HCT116 (cell line): ENCODE measurements around the gene GZF1. TPM values are rescaled to one million over a fixed set of nuclear protein-coding genes. Genes with fewer than 3 reads are reported as not detected.

ENCODE experiments used
- ATAC-seq: fragments of 200-7000 bp; cut with Tn5 transposase; 2 replicates; pipeline ENCODE4 v1.9.1; 2020; ENCODE audit warnings: mild to moderate bottlenecking, moderate library complexity
- BruUV-seq: library from RNA; stranded (reverse); fragments of 400-500 nt; replicated peaks from 2 replicates; lab custom pipeline; 2021; lab: Mats Ljungman, UMichigan
- CTCF ChIA-PET: fragments of 300-600 bp; sonication (Branson Sonifier 250); formaldehyde crosslinking; loops from one replicate; lab custom pipeline; 2021; ENCODE audit warnings: antibody characterized with exemption; lab: Charles Lee
- POLR2A ChIA-PET: fragments of 300-600, 350-600 bp; sonication (Branson Sonifier 250); formaldehyde crosslinking; loops from one replicate; lab custom pipeline; 2021; ENCODE audit warnings: antibody characterized with exemption; lab: Charles Lee
- RAD21 ChIA-PET, 2 experiments: fragments of 300-600 bp; sonication (Branson Sonifier 250); formaldehyde crosslinking; loops; one replicate each; lab custom pipeline; 2023; ENCODE audit warnings: low total read pairs in 2 of 2; ENCODE audit not compliant: uncharacterized antibody in 2 of 2, unreplicated experiment in 2 of 2, low non-redundant PET in 1 of 2; lab: Charles Lee
- DNase-seq: peaks from one replicate; pipeline ENCODE4 v3.0.0-alpha.2; 2010; ENCODE audit warnings: low read depth, low spot score
- H2AFZ ChIP-seq: fragments of 200-600 bp; shearing (Covaris generic), sonication (generic); 2 replicates; pipeline ENCODE4 v1.6.1; 2017; ENCODE audit warnings: low read depth, mixed run types, mixed read lengths, antibody characterized with exemption, low read length; ENCODE audit not compliant: poor library complexity, severe bottlenecking
- H3K27ac ChIP-seq: 2 replicates; pipeline ENCODE4 v1.5.1; 2012; ENCODE audit warnings: low read depth, low read length
- H3K27me3 ChIP-seq: fragments of 200-600 bp; sonication (generic); 2 replicates; pipeline ENCODE4 v1.6.1; 2016; ENCODE audit warnings: mixed run types, low read length, mixed read lengths; ENCODE audit not compliant: insufficient read depth
- H3K36me3 ChIP-seq, 2 experiments: fragments of 200-500 bp in 1 of 2; fragments of 200-600 bp in 1 of 2; sonication (Bioruptor generic) in 1 of 2; sonication (generic) in 1 of 2; 2 replicates each; pipeline versions ENCODE4 v1.5.1 to v1.6.1; 2014 to 2016; ENCODE audit warnings: low read length in 2 of 2, inconsistent platforms in 1 of 2, mixed read lengths in 1 of 2, mixed run types in 1 of 2; ENCODE audit not compliant: insufficient read depth in 2 of 2, control insufficient read depth in 1 of 2
- H3K4me1 ChIP-seq, 2 experiments: fragments of 200-600 bp in 1 of 2; sonication (generic) in 1 of 2; 2 replicates each; pipeline versions ENCODE4 v1.5.1 to v1.6.1; 2012 to 2017; ENCODE audit warnings: low read length in 2 of 2, inconsistent platforms in 1 of 2, mild to moderate bottlenecking in 1 of 2, mixed read lengths in 1 of 2, mixed run types in 1 of 2, moderate library complexity in 1 of 2; ENCODE audit not compliant: insufficient read depth in 2 of 2, control insufficient read depth in 1 of 2
- H3K4me2 ChIP-seq: fragments of 200-600 bp; sonication (generic); 2 replicates; pipeline ENCODE4 v1.6.1; 2017; ENCODE audit warnings: mixed run types, low read length, mixed read lengths
- H3K4me3 ChIP-seq, 2 experiments: fragments of 200-600 bp in 1 of 2; sonication (generic) in 1 of 2; replicated peaks in 1 of 2; 2 replicates each; pipeline ENCODE4 v1.5.1; 2011 to 2016; ENCODE audit warnings: low read length in 2 of 2, control low read depth in 1 of 2, low read depth in 1 of 2, mild to moderate bottlenecking in 1 of 2, mixed read lengths in 1 of 2, mixed run types in 1 of 2
- H3K79me2 ChIP-seq: fragments of 200-600 bp; sonication (generic); 2 replicates; pipeline ENCODE4 v1.6.1; 2017; ENCODE audit warnings: mild to moderate bottlenecking, mixed run types, low read length, moderate library complexity, mixed read lengths; ENCODE audit not compliant: insufficient read depth
- H3K9ac ChIP-seq: fragments of 200-600 bp; sonication (generic); 2 replicates; pipeline ENCODE4 v1.6.1; 2016; ENCODE audit warnings: low read length, mixed read lengths
- H3K9me2 ChIP-seq: fragments of 200-600 bp; sonication (generic), shearing (Covaris generic); 2 replicates; pipeline ENCODE4 v1.6.1; 2017; ENCODE audit warnings: mixed run types, mild to moderate bottlenecking, moderate library complexity; ENCODE audit not compliant: insufficient read depth
- H3K9me3 ChIP-seq, 2 experiments: fragments of 200-500 bp in 1 of 2; fragments of 200-600 bp in 1 of 2; sonication (Bioruptor generic) in 1 of 2; sonication (generic) in 1 of 2; 2 replicates each; pipeline ENCODE4 v1.6.1; 2014 to 2017; ENCODE audit warnings: low read length in 2 of 2, mixed read lengths in 2 of 2, inconsistent platforms in 1 of 2, low read depth in 1 of 2, mild to moderate bottlenecking in 1 of 2, mixed run types in 1 of 2, moderate library complexity in 1 of 2; ENCODE audit not compliant: control insufficient read depth in 1 of 2, insufficient read depth in 1 of 2
- H4K20me1 ChIP-seq: fragments of 200-600 bp; sonication (generic), shearing (Covaris generic); 2 replicates; pipeline ENCODE4 v1.6.1; 2017; ENCODE audit warnings: mixed run types, mild to moderate bottlenecking, moderate library complexity; ENCODE audit not compliant: insufficient read depth
- CEBPB ChIP-seq: IDR thresholded peaks from 2 replicates; pipeline ENCODE4 v1.6.1; 2012; ENCODE audit warnings: low read depth
- EGR1 ChIP-seq: IDR thresholded peaks from 2 replicates; pipeline ENCODE4 v1.6.1; 2012; ENCODE audit warnings: low read depth
- RAD21 ChIP-seq: IDR thresholded peaks from 2 replicates; pipeline ENCODE4 v1.6.1; 2012; ENCODE audit warnings: low read depth, mild to moderate bottlenecking
- REST ChIP-seq: IDR thresholded peaks from 2 replicates; pipeline ENCODE4 v1.6.1; 2012; ENCODE audit warnings: low read depth
- SIN3A ChIP-seq: IDR thresholded peaks from 2 replicates; pipeline ENCODE4 v1.6.1; 2012; ENCODE audit warnings: low read depth
- YY1 ChIP-seq: IDR thresholded peaks from 2 replicates; pipeline ENCODE4 v1.6.1; 2011; ENCODE audit warnings: low read length, low read depth, moderate library complexity, mild to moderate bottlenecking; ENCODE audit not compliant: insufficient replicate concordance; ENCODE audit errors: extremely low read depth
- ZNF274 ChIP-seq: fragments of 200-500 bp; sonication (Bioruptor generic); IDR thresholded peaks from 2 replicates; pipeline ENCODE4 v1.6.1; 2014; ENCODE audit warnings: mild to moderate bottlenecking, low read depth, low read length, inconsistent platforms
- intact Hi-C: fragments of 100-400 bp; cut with micrococcal nuclease; formaldehyde crosslinking; loops from 2 replicates; pipeline ENCODE4 v1.10.0; 2022
- total RNA-seq: library from RNA; stranded (reverse); gene quantifications from one replicate; pipeline ENCODE4 v1.2.1, GENCODE V29; 2021; ENCODE audit not compliant: unreplicated experiment

The GZF1 gene
- total RNA-seq, 1 experiment from 2014 or later: 10.4 TPM

GRCh38 chr20:23409800-23410199, 47.8 kb downstream of the GZF1 start:
- peaks cover 5% of the 10 kb centered on the region; the same call in 1 of the 2 replicates for H4K20me1 ChIP-seq
- ATAC-seq: no peak
- TF ChIP-seq EGR1 (no peak), SIN3A (no peak), RAD21 (no peak), ZNF274 (no peak), REST (no peak), CEBPB (no peak), YY1 (no peak)
- TF ChIP-seq, all 23 proteins: peak for 0
- H3K4me1 ChIP-seq: no peaks in the 10 kb centered on the region
- H3K36me3 ChIP-seq: no peaks in the 10 kb centered on the region; a peak in 1 of 4 replicates
- no TSS peak for BruUV-seq
- ChIA-PET POLR2A (no interaction called here), CTCF (no interaction called here), RAD21 (no interaction called here)
- intact Hi-C loops: loop anchor here (10.0 kb wide), 1 partner anchor 45 kb away; the partner anchor contains the start of gene GZF1
- H3K9ac ChIP-seq: no peak overlapping the region
- no peak for DNase-seq
- no peak overlapping the region for H3K4me2 ChIP-seq
- no peaks in the 10 kb centered on the region for H3K27me3 ChIP-seq
- no peaks in the 10 kb centered on the region for H3K9me3 ChIP-seq
- H3K9me2 ChIP-seq: no peaks in the 10 kb centered on the region
- H3K79me2 ChIP-seq: peaks cover 92% of the 10 kb centered on the region
- H3K4me3 ChIP-seq: no peak overlapping the region
- no peak overlapping the region for H2AFZ ChIP-seq
- no peak overlapping the region for H3K27ac ChIP-seq
